B cell (primary cell): ENCODE data around the gene KCNE3.

Source experiments
- CTCF ChIP-seq: fragments of 200-600 bp; IDR thresholded peaks from one replicate; pipeline ENCODE4 v1.8.0; 2022; ENCODE audit warnings: antibody characterized with exemption, mild to moderate bottlenecking
- EZH2 ChIP-seq: IDR thresholded peaks from 2 replicates; pipeline ENCODE4 v1.6.1; 2012; ENCODE audit warnings: borderline replicate concordance, low read depth, mild to moderate bottlenecking, moderate library complexity, low read length; ENCODE audit not compliant: insufficient read depth, poor library complexity, severe bottlenecking

GRCh38 chr11:74468058-74468457 lies 709 bp upstream of the KCNE3 start:
- no peak for TF ChIP-seq CTCF
- no peak for TF ChIP-seq EZH2
